Tibial nerve (tissue), 4 donors: ENCODE results near the gene SLC34A3. TPM values are rescaled to one million over a fixed set of nuclear protein-coding genes. Genes with fewer than 3 reads are reported as not detected.

Source experiments
- DNase-seq, 2 donors: peaks; one replicate each; pipeline ENCODE4 v3.0.0-alpha.2; 2019; ENCODE audit warnings: low spot score in 2 of 2
- H3K27ac ChIP-seq, 4 donors: fragments of 200-600 bp; sonication (generic) in 3 of 4; one replicate each; pipeline ENCODE4 v1.5.1; 2017 to 2019; ENCODE audit warnings: mild to moderate bottlenecking in 1 of 4
- H3K27me3 ChIP-seq, 2 donors: fragments of 200-600 bp; sonication (generic) in 1 of 2; one replicate each; pipeline versions ENCODE4 v1.5.1 to v1.6.0; 2017 to 2019
- H3K36me3 ChIP-seq, 3 donors: fragments of 200-600 bp; sonication (generic); one replicate each; pipeline ENCODE4 v1.5.1; 2018 to 2019
- H3K4me1 ChIP-seq, 4 donors: fragments of 200-600 bp; sonication (generic) in 3 of 4; one replicate each; pipeline ENCODE4 v1.5.1; 2017 to 2019
- H3K4me3 ChIP-seq, 4 donors: fragments of 200-600 bp; sonication (generic) in 3 of 4; one replicate each; pipeline ENCODE4 v1.5.1; 2017 to 2019; ENCODE audit warnings: mild to moderate bottlenecking in 1 of 4, moderate library complexity in 1 of 4
- H3K9me3 ChIP-seq, 4 donors: fragments of 200-600 bp; sonication (generic) in 3 of 4; one replicate each; pipeline ENCODE4 v1.5.1; 2017 to 2019
- CTCF ChIP-seq, 5 experiments: fragments of 200-600 bp in 3 of 5; fragments of 450-650 bp in 2 of 5; sonication (generic) in 3 of 5; IDR thresholded peaks; one replicate each; pipeline ENCODE4 v1.5.1; 2016 to 2019; ENCODE audit warnings: antibody characterized with exemption in 5 of 5, mild to moderate bottlenecking in 3 of 5, moderate library complexity in 2 of 5
- EP300 ChIP-seq, 2 donors: sonication (generic); formaldehyde crosslinking; IDR thresholded peaks; one replicate each; pipeline ENCODE4 v1.6.1; 2017; ENCODE audit warnings: antibody characterized with exemption in 2 of 2, mild to moderate bottlenecking in 1 of 2
- POLR2A ChIP-seq, 2 donors: fragments of 450-650 bp; IDR thresholded peaks; one replicate each; pipeline ENCODE4 v1.6.1; 2017; ENCODE audit warnings: antibody characterized with exemption in 2 of 2, mild to moderate bottlenecking in 2 of 2, moderate library complexity in 2 of 2
- WGBS, 2 donors: methylation state at CpG; one replicate each; pipeline ENCODE4 v1.1.5; 2018; 5-methylcytosine and 5-hydroxymethylcytosine counted together
- total RNA-seq, 4 donors: library from RNA; depleted of rRNA; stranded (reverse); fragments of >200 nt; gene quantifications; one replicate each; pipeline ENCODE4 v1.1.0, GENCODE V29; 2016

SLC34A3 gene
- total RNA-seq, 4 donors from 2014 or later: not detected

DNA sequence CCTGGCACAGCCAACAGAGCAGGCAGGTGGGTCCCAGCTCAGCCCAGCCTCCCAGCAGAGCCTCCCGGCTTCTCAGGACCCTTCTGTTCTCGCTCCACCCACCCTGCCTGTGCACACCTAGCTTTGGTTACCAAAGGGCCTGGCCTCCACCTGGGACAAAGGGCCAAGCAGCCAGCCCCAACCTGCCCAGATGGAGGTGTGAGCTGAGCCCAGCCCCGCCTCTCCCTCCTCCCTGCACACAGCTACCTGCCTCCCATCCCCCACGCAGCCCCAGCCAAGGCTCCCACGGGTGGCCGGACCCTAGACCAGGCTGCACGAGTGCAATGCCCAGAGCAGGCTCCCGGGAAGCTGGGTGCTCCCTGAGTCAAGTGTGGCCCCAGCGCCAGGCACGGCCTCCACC is 35.8 kb upstream of the SLC34A3 start:
- DNase-seq: no peak
- no peak overlapping the region for H3K4me3 ChIP-seq
- 85% methylated on average over 4 to 10 of the region's 10 CpGs for WGBS, 2 donors

GRCh38 chr9:137195525-137196220 is 35.0 kb upstream of the SLC34A3 start:
- 73 to 79% methylated on average over 13 to 20 of the region's 21 CpGs for WGBS, 2 donors
- H3K36me3 ChIP-seq: peaks cover 0 to 17% (median 0%) of the 10 kb centered on the region in 3 donors
- peaks cover 7 to 67% (median 16%) of the 10 kb centered on the region in 4 donors for H3K4me1 ChIP-seq
- H3K4me3 ChIP-seq: no peak overlapping the region
- no peaks in the 10 kb centered on the region for H3K9me3 ChIP-seq
- H3K27ac ChIP-seq: peak overlapping the region in 1 of 4 donors; percentile 65
- no peaks in the 10 kb centered on the region for H3K27me3 ChIP-seq
- no peak for DNase-seq
- TF ChIP-seq EP300 (IDR thresholded peaks at IDR 0.05) (no peak), POLR2A (IDR thresholded peaks at IDR 0.05) (no peak), CTCF (IDR thresholded peaks at IDR 0.05) (no peak)

More for the DNA sequence above, 35.8 kb upstream of the SLC34A3 start:
- Histone ChIP-seq H3K36me3 (peaks cover 0 to 25% (median 6%) of the 10 kb centered on the region in 3 donors), H3K9me3 (no peaks in the 10 kb centered on the region), H3K27ac (peak overlapping the region in 1 of 4 donors; percentile 0), H3K4me1 (peaks cover 9 to 74% (median 22%) of the 10 kb centered on the region in 4 donors), H3K27me3 (no peaks in the 10 kb centered on the region)
- TF ChIP-seq POLR2A (IDR thresholded peaks at IDR 0.05): no peak
- no peak for TF ChIP-seq CTCF (IDR thresholded peaks at IDR 0.05)
- no peak for TF ChIP-seq EP300 (IDR thresholded peaks at IDR 0.05)

GRCh38 chr9:137198051-137198901 is 32.4 kb upstream of the SLC34A3 start:
- TF ChIP-seq POLR2A (IDR thresholded peaks at IDR 0.05): no peak
- TF ChIP-seq CTCF (IDR thresholded peaks at IDR 0.05): no peak
- TF ChIP-seq EP300 (IDR thresholded peaks at IDR 0.05): no peak
- 70 to 93% methylated on average over 6 to 9 of the region's 19 CpGs for WGBS, 2 donors
- Histone ChIP-seq H3K9me3 (no peaks in the 10 kb centered on the region), H3K4me3 (peak overlapping the region in 1 of 4 donors; percentile 17), H3K27me3 (no peaks in the 10 kb centered on the region), H3K36me3 (no peaks in the 10 kb centered on the region), H3K4me1 (peaks cover 7 to 84% (median 31%) of the 10 kb centered on the region in 4 donors), H3K27ac (peak overlapping the region in 2 of 4 donors; percentile 65 to 76)
- no peak for DNase-seq

GRCh38 chr9:137198902-137199283 is 31.8 kb upstream of the SLC34A3 start:
- no peak for DNase-seq
- no peak for TF ChIP-seq EP300 (IDR thresholded peaks at IDR 0.05)
- TF ChIP-seq POLR2A (IDR thresholded peaks at IDR 0.05): no peak
- TF ChIP-seq CTCF (IDR thresholded peaks at IDR 0.05): no peak
- 72 to 85% methylated on average over 4 to 8 of the region's 11 CpGs for WGBS, 2 donors
- no peaks in the 10 kb centered on the region for H3K9me3 ChIP-seq
- no peaks in the 10 kb centered on the region for H3K27me3 ChIP-seq
- H3K4me3 ChIP-seq: peak overlapping the region in 1 of 4 donors; percentile 42
- no peaks in the 10 kb centered on the region for H3K36me3 ChIP-seq
- H3K4me1 ChIP-seq: peaks cover 7 to 88% (median 37%) of the 10 kb centered on the region in 4 donors
- H3K27ac ChIP-seq: peak overlapping the region in 2 of 4 donors; percentile 65 to 76
